ENCODE data around the gene OLFM1.
A peak's percentile ranks its signal among the peaks of the same experiment; 100 is the strongest.
"Not testable (repeated sequence)": the region's sequence is repeated elsewhere in the genome, so short reads cannot be mapped to it uniquely, and the experiment has no call there.

OLFM1 gene

GRCh38 chr9:135107581-135108235, 20.2 kb downstream of the OLFM1 start:
- DNase-seq (ENCODE audit: low read depth), result no peak

DNA sequence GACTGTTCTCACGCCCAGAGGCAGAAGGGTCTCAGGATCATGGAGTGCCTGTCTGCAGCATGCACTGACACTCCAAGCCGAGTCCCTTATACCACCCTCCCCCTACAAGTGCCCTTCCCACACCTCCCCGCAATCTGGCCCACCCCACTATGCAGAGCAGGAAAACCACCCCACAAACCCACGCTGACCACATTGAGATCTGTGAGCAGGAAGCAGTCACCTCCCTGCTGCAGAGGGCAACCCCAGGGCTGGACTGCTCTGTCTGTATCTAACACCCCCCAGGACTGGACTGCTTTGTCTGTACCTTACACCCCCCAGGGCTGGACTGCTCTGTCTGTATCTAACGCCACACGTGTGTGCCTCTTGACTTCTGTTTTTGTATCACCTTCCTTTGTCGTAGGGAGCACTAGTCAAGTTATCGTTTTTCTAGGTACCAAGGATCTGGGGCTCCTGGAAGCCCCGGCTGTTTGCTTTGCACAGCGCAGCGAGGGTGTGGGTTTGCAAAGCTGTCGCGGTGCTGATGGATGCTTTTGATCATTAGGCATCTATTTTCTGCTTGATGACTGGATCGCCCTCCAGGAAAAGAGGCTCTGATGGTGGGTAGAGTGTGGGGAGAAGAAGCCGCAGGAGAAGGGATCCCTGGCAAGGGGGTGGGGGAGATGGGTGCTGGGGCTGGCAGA, 21.5 kb downstream of the OLFM1 start:
- DNase-seq (ENCODE audit: low read depth), result no peak

- DNase-seq (ENCODE audit: low read depth), result no peak
These were observed 22.2 kb downstream of the OLFM1 start for GRCh38 chr9:135109650-135110049.

DNA sequence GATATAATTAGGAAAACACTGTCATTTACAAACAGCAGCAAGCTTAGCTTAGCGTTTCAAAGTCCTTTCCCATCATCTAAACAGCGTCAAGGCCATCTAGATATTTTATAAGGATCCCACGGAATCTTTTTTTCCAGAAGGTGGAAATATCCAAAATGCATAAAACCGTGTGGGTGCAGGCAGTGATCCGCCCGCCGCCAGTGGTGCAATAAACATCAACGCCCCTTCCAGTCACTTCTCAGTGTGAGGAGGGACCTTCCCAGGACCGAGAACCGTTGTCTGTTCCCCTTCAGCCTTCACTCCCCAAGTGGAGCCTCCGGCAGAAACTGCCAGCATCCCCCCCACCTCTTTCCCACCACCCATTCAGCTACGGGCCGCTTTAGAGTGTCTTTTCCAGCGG, 22.9 kb downstream of the OLFM1 start:
- DNase-seq (ENCODE audit: low read depth), result no peak

- DNase-seq (ENCODE audit: low read depth), result not testable (repeated sequence)
These were observed 24.1 kb downstream of the OLFM1 start for GRCh38 chr9:135111600-135111999.

DNA sequence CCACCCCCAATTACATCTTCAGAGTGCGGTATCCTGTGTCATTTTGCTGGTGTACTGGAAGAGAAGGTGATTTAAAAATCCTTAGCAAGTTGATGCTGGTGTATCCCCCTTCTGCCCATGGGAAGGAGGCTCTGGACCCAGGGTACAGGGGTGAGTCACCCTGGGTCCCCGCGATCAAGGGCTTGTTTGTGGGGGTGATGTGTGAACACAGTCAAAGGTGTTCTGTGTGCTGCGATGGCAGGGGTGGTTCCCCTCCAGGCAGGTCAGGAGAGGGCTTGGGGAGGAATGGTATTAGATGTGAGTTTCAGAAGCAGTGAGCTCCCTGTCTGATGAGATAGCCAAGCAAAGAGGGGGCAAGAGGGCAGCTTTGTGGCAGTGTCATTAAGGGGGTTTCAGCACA, 28.9 kb downstream of the OLFM1 start:
- DNase-seq (ENCODE audit: low read depth), result no peak

GRCh38 chr9:135116881-135117280, 29.4 kb downstream of the OLFM1 start:
- no peak for DNase-seq (ENCODE audit: low read depth)

- no peak for DNase-seq (ENCODE audit: low read depth)
These were observed 29.8 kb downstream of the OLFM1 start for GRCh38 chr9:135117281-135117680.

GRCh38 chr9:135119496-135120064, 32.1 kb downstream of the OLFM1 start:
- DNase-seq (ENCODE audit: low read depth), result no peak

- DNase-seq (ENCODE audit: low read depth), result no peak
These were observed 32.8 kb downstream of the OLFM1 start for GRCh38 chr9:135120249-135120648.

- no peak for DNase-seq (ENCODE audit: low read depth)
These were observed 34.8 kb downstream of the OLFM1 start for GRCh38 chr9:135122316-135122715.

DNA sequence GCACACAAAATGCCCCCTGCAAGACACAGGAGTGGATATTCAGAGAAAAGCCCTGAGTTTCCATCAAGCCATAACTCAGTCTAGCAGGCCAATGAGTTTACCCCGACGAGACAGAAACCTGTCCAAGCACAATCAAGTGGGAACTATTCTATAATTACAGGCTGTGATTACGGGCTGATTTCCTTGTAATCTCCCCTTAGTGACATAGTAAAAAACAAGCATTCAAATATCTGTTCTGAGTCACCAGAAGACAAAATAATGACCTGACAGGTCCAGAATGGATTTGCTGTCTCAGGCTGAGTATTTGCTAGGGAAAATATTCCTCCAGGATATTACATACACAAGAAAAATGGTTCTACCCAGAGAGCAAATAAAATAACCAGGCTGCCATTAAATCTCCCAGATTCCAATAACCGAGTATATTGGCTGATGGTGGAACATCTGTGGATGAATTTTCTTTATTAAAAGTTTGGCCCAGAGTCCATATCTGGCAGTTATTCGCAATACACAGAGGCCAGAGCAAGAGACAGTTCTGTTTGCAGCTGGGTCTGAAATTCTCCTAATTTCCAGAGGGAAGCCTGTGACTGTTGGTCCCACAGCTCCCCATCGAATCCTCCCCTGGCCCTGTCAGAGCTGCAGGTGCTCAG, 35.8 kb downstream of the OLFM1 start:
- no peak for DNase-seq (ENCODE audit: low read depth)

- DNase-seq (ENCODE audit: low read depth), result no peak
These were observed 36.3 kb downstream of the OLFM1 start for GRCh38 chr9:135123773-135124134.

GRCh38 chr9:135126451-135127187, 39.2 kb downstream of the OLFM1 start:
- peak; percentile 60 for DNase-seq (ENCODE audit: low read depth)

DNA sequence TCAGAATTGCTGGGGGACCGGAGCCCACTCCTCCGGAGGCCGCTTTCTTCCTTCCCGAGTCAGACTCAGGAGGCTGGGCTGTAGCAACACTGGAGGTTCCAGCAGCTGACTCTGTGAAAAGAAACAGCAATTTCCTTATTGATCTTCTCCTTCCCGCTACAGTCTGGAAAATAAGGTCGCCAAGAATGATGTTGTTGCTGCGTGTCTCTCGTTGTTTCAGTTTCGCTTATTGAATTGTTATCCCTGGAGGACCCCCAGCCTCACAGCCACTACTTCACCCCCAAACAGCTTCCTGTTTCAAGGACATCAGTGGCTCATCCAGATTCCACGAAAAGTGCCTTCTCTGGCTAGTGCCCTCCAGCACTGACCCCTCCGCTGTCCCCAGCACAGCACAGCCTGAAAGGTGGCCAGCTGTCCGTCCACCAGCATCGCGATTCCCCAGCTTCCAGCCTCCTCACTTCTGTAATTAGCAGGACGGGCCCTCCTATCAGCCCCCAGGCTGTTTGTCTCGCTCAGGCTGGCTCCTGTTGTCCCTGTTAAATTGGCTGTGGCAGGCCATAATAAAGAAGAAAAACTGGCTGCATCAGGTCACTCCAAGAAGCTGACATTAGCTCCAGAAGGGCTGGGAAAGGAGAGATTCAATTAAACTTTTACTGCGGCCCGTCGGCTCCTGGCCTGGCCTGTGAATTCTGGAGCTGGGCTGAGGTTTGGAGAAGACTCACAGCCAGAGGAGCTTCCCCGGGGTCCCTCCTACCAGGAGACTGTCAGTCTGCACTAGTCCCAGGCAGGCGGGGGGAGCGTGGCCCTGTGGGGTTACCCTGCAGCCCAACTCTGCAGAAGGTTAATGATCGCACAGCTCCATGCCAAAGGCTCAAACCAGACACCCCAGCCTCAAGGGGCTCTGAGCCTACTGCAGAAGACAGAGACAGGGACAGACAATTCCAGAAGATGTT, 40.5 kb downstream of the OLFM1 start:
- DNase-seq (ENCODE audit: low read depth), result no peak

DNA sequence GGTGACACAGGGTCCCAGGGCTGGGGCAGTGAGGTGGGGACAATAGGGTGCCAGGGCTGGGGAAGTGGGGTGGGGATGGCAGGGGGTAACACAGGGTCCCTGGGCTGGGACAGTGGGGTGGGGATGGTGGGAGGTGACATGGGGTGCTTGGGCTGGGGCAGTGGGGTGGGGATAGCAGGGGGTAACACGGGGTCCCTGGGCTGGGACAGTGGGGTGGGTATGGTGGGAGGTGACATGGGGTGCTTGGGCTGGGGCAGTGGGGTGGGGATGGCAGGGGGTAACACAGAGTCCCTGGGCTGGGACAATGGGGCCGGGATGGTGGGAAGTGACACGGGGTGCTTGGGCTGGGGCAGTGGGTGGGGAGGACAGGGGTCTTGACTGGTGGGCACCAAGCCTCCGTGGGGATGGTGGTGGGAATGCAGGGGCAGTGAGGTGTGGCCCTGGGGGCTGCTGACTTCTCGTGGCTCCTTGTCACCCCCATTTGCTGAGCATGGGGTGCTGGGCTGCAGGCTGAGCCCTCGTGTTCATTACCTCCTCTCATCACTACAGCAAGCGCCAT, 41.7 kb downstream of the OLFM1 start:
- no peak for DNase-seq (ENCODE audit: low read depth)

DNA sequence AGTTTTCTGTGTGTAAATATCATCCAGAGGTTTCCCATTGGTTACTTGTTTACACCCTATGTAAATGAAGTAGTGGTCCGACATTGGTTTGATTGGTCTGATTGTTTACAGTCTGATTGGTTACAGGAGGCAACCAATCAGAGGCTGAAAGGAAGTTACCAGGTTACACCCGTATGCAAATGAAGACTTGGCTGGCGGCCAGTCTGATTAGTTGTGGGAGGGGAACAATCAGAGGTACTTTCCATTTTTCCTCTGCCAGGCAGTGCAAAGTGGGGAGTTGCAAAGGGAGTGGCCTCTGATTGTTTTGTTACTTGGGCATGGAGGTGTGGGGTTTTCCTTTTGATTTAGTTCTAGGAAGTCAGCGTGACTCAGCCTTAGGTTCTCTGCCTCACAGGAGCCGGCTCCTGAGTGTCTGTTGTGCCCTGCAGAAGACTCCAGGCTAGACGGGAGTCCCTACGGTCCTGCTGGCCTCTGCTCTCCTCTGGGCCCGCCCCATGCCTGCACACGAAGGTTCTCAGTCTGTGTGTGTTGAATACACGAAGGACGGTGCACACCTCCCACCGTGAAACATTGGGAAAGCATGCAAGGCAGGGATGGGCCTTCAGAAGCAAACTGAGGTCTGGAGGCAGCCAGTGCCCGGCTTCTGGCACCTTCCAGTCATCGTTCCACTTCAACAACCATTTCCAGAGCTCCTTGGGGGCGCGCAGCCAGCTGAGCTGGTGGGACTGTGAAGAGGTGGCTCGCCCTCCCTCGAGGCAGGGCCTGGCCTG, 42.9 kb downstream of the OLFM1 start:
- DNase-seq (ENCODE audit: low read depth), result no peak

DNA sequence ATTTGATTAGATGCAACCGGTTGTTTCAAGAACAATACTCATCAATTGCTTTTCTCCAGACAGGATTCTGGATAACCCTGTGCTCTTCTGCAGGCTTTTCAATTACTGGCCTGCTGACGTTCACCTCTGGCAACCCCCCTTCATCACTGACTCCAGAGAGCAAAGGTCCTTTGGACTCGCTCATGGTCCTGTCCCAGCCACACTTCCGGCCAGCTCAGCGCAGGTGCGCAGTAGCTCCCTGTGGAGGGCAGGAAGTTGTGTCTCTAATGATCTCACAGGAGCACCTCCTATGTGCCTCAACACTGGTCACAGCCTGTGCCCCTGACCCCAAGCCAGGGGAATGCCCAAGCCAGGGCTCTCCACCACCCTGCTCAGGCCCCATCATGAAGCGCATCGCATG, 44.0 kb downstream of the OLFM1 start:
- no peak for DNase-seq (ENCODE audit: low read depth)

DNA sequence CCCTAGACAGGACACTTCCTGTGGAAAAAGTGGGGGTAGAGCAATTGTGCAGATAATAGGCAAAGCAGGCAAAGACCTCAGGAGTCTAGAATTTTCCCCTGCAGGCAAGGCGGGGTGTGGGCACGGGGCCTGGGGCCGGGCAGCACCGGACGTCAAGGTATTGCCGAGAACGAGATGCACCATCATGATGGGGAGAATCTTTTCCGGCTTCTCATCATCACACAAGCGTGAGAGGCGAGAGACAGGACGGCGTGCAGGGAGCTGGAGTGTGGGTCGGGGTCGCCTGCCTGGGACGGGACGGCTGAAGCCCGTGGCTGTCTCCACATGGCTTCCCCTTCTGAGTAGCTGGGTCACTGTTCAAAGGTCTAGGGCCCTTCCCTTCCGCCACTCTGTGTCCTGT, 44.5 kb downstream of the OLFM1 start:
- DNase-seq (ENCODE audit: low read depth), result no peak

Data from fibroblast of gingiva (primary cell).